SU-DHL-6 (cell line): ENCODE results near the gene B3GAT2.

Experiments
- H2AFZ ChIP-seq: fragments of 200-600 bp; sonication (generic); 2 replicates; pipeline ENCODE4 v1.6.1; 2014; ENCODE audit warnings: low read depth, mild to moderate bottlenecking, moderate library complexity, mixed read lengths, antibody characterized with exemption, low read length; ENCODE audit not compliant: severe bottlenecking
- H3F3A ChIP-seq: fragments of 200-600 bp; shearing (Covaris generic); 2 replicates; pipeline ENCODE4 v1.6.0; 2016; ENCODE audit warnings: antibody characterized with exemption, mild to moderate bottlenecking; ENCODE audit not compliant: insufficient read depth
- H3K27ac ChIP-seq: fragments of 200-600 bp; sonication (generic); 2 replicates; pipeline ENCODE4 v1.5.1; 2016; ENCODE audit warnings: low read depth, mild to moderate bottlenecking, low read length, moderate library complexity, mixed read lengths
- H3K27me3 ChIP-seq: fragments of 200-600 bp; sonication (generic), shearing (Covaris generic); 2 replicates; pipeline ENCODE4 v1.6.0; 2014; ENCODE audit warnings: mild to moderate bottlenecking, low read length
- H3K36me3 ChIP-seq: fragments of 200-600 bp; sonication (generic); 2 replicates; pipeline ENCODE4 v1.6.1; 2014; ENCODE audit warnings: mild to moderate bottlenecking, low read length, mixed read lengths
- H3K4me2 ChIP-seq: fragments of 300-600, 200-600 bp; shearing (Covaris generic), sonication (generic); 2 replicates; pipeline ENCODE4 v1.6.0; 2014; ENCODE audit warnings: low read length, low read depth, mild to moderate bottlenecking; ENCODE audit not compliant: poor library complexity, severe bottlenecking
- H3K4me3 ChIP-seq: fragments of 200-600 bp; sonication (generic); 2 replicates; pipeline ENCODE4 v1.5.1; 2014; ENCODE audit warnings: antibody characterized with exemption, low read length, mild to moderate bottlenecking, mixed read lengths; ENCODE audit not compliant: insufficient read depth, poor library complexity, severe bottlenecking
- H3K79me2 ChIP-seq: fragments of 200-600 bp; sonication (generic); 2 replicates; pipeline ENCODE4 v1.6.1; 2014; ENCODE audit warnings: mild to moderate bottlenecking, low read length, moderate library complexity; ENCODE audit not compliant: insufficient read depth
- H3K9ac ChIP-seq: fragments of 200-600 bp; sonication (generic); 2 replicates; pipeline ENCODE4 v1.7.0; 2014; ENCODE audit warnings: mild to moderate bottlenecking, low read length
- H3K9me2 ChIP-seq: fragments of 200-600 bp; sonication (generic); replicated peaks from 2 replicates; pipeline ENCODE4 v1.6.1; 2014; ENCODE audit warnings: low read length; ENCODE audit not compliant: insufficient read depth
- H3K9me3 ChIP-seq: fragments of 200-600 bp; sonication (generic); 2 replicates; pipeline ENCODE4 v1.6.1; 2014; ENCODE audit warnings: low read length, mixed read lengths; ENCODE audit not compliant: insufficient read depth
- H4K20me1 ChIP-seq: fragments of 200-600 bp; sonication (generic); 2 replicates; pipeline ENCODE4 v1.6.1; 2014; ENCODE audit warnings: low read depth, mild to moderate bottlenecking, antibody characterized with exemption, low read length, moderate library complexity, mixed read lengths
- EZH2phosphoT487 ChIP-seq: fragments of 200-600 bp; sonication (generic), shearing (Covaris generic); conservative IDR thresholded peaks from 2 replicates; pipeline ENCODE4 v1.6.1; 2018; ENCODE audit warnings: mild to moderate bottlenecking, antibody characterized with exemption, low read length, moderate library complexity, mixed read lengths
- TF ChIP-seq, protein P1 (sequence below): fragments of 200-600 bp; sonication (generic); IDR thresholded peaks from one replicate; pipeline ENCODE4 v1.5.1; 2017; ENCODE audit warnings: antibody characterized with exemption, mild to moderate bottlenecking, low read length, moderate library complexity; ENCODE audit not compliant: insufficient read depth, poor library complexity, severe bottlenecking

The B3GAT2 gene

GRCh38 chr6:70996106-70996505 lies 39.2 kb upstream of the B3GAT2 start:
- Histone ChIP-seq H3K4me3 (no peak overlapping the region), H3K27ac (no peak overlapping the region), H3K4me2 (no peak overlapping the region), H2AFZ (no peak overlapping the region), H4K20me1 (no peaks in the 10 kb centered on the region), H3K9me2 (no peaks in the 10 kb centered on the region), H3K27me3 (no peaks in the 10 kb centered on the region), H3K79me2 (no peaks in the 10 kb centered on the region), H3K9ac (no peak overlapping the region), H3K36me3 (no peaks in the 10 kb centered on the region), H3F3A (no peaks in the 10 kb centered on the region), H3K9me3 (no peaks in the 10 kb centered on the region)
- TF ChIP-seq, protein P1, sequence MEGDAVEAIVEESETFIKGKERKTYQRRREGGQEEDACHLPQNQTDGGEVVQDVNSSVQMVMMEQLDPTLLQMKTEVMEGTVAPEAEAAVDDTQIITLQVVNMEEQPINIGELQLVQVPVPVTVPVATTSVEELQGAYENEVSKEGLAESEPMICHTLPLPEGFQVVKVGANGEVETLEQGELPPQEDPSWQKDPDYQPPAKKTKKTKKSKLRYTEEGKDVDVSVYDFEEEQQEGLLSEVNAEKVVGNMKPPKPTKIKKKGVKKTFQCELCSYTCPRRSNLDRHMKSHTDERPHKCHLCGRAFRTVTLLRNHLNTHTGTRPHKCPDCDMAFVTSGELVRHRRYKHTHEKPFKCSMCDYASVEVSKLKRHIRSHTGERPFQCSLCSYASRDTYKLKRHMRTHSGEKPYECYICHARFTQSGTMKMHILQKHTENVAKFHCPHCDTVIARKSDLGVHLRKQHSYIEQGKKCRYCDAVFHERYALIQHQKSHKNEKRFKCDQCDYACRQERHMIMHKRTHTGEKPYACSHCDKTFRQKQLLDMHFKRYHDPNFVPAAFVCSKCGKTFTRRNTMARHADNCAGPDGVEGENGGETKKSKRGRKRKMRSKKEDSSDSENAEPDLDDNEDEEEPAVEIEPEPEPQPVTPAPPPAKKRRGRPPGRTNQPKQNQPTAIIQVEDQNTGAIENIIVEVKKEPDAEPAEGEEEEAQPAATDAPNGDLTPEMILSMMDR, result no peak
- TF ChIP-seq EZH2phosphoT487, result no peak

GRCh38 chr6:70995411-70995810 lies 38.6 kb upstream of the B3GAT2 start:
- Histone ChIP-seq H3K27ac (no peak overlapping the region), H3F3A (no peaks in the 10 kb centered on the region), H3K4me2 (no peak overlapping the region), H3K36me3 (no peaks in the 10 kb centered on the region), H3K4me3 (no peak overlapping the region), H3K9me2 (no peaks in the 10 kb centered on the region), H3K79me2 (no peaks in the 10 kb centered on the region), H3K27me3 (no peaks in the 10 kb centered on the region), H3K9ac (no peak overlapping the region), H2AFZ (no peak overlapping the region), H3K9me3 (no peaks in the 10 kb centered on the region), H4K20me1 (no peaks in the 10 kb centered on the region)
- TF ChIP-seq, protein P1, result no peak
- no peak for TF ChIP-seq EZH2phosphoT487

DNA sequence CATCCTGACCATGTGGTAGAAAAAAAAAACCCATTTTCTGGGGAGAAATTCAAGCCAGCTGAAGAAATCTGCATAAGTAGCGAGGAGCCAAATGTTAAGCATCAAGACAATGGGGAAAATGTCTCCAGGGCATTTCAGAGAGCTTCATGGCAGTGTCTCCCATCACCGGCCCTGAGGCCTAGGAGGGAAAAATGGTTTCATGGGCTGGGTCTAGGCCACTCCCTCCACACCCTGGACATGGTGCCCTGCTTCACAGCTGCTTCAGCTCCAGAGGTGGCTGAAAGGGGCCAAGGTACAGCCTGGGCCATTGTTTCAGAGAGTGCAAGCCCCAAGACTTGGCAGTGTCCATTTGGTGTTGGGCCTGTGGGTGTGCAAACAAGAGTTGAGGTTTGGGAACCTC lies 34.4 kb upstream of the B3GAT2 start:
- no peaks in the 10 kb centered on the region for H3K36me3 ChIP-seq
- H4K20me1 ChIP-seq, result no peaks in the 10 kb centered on the region
- no peaks in the 10 kb centered on the region for H3K79me2 ChIP-seq
- no peaks in the 10 kb centered on the region for H3F3A ChIP-seq
- H3K9me3 ChIP-seq, result no peaks in the 10 kb centered on the region
- H3K4me3 ChIP-seq, result no peak overlapping the region
- TF ChIP-seq, protein P1, result no peak
- TF ChIP-seq EZH2phosphoT487, result no peak
- no peak overlapping the region for H3K9ac ChIP-seq
- no peak overlapping the region for H3K27ac ChIP-seq
- H2AFZ ChIP-seq, result no peak overlapping the region
- H3K27me3 ChIP-seq, result no peaks in the 10 kb centered on the region
- H3K9me2 ChIP-seq, result no peaks in the 10 kb centered on the region
- H3K4me2 ChIP-seq, result no peak overlapping the region

- Histone ChIP-seq H2AFZ (no peak overlapping the region), H3K27me3 (no peaks in the 10 kb centered on the region), H3K4me3 (no peak overlapping the region), H3K9me3 (no peaks in the 10 kb centered on the region), H3K79me2 (no peaks in the 10 kb centered on the region), H3K9ac (no peak overlapping the region), H3K36me3 (no peaks in the 10 kb centered on the region), H4K20me1 (no peaks in the 10 kb centered on the region), H3K4me2 (no peak overlapping the region), H3K27ac (no peak overlapping the region), H3K9me2 (0 out of 2 replicates have a peak, but pooled peaks cover 5% of the 10 kb centered on the region), H3F3A (no peaks in the 10 kb centered on the region)
- TF ChIP-seq, protein P1, result no peak
- TF ChIP-seq EZH2phosphoT487, result no peak
Observed at GRCh38 chr6:70985156-70985555, 28.3 kb upstream of the B3GAT2 start.
